BJ (cell line): ENCODE results near the gene CNGA1. TPM values are rescaled to one million over a fixed set of nuclear protein-coding genes. Genes with fewer than 3 reads are reported as not detected.
"Not testable (repeated sequence)": the region's sequence is repeated elsewhere in the genome, so short reads cannot be mapped to it uniquely, and the experiment has no call there.

Experiments used
- CTCF ChIA-PET: fragments of 350-600 bp; formaldehyde crosslinking; extraction: SDS; loops from one replicate; lab custom pipeline; 2021; ENCODE audit warnings: antibody characterized with exemption, inconsistent platforms; lab: Yijun Ruan, JAX
- POLR2A ChIA-PET: fragments of 300-600 bp; sonication (Branson Sonifier 250); formaldehyde crosslinking; extraction: SDS; loops from one replicate; lab custom pipeline; 2021; ENCODE audit warnings: antibody characterized with exemption; lab: Charles Lee
- DNase-seq: peaks from one replicate; pipeline ENCODE4 v3.0.0-alpha.2; 2011; ENCODE audit warnings: low read depth
- H3K27me3 ChIP-seq: 2 replicates; pipeline ENCODE4 v1.6.0; 2011; ENCODE audit warnings: low read length; ENCODE audit not compliant: control insufficient read depth, insufficient read depth
- H3K36me3 ChIP-seq: 2 replicates; pipeline ENCODE4 v1.5.1; 2011; ENCODE audit warnings: low read length; ENCODE audit not compliant: control insufficient read depth, insufficient read depth
- H3K4me3 ChIP-seq: 2 replicates; pipeline ENCODE4 v1.5.1; 2011; ENCODE audit warnings: low read depth, mild to moderate bottlenecking, control low read depth, low read length
- CTCF ChIP-seq: IDR thresholded peaks from 2 replicates; pipeline ENCODE4 v1.5.1; 2011; ENCODE audit warnings: low read depth, mild to moderate bottlenecking, control low read depth, inconsistent platforms, low read length, moderate library complexity; ENCODE audit not compliant: insufficient read depth
- polyA plus RNA-seq: library from polyadenylated mRNA; depleted of rRNA; stranded (reverse); fragments of >200 nt; gene quantifications from 2 replicates; pipeline ENCODE4 v1.2.3, GENCODE V29; 2011

The CNGA1 gene
- polyA plus RNA-seq, 1 experiment: not detected

GRCh38 chr4:47917163-47917562, 99.3 kb downstream of the CNGA1 start:
- CTCF ChIA-PET, POLR2A ChIA-PET, DNase-seq, H3K36me3 ChIP-seq, H3K4me3 ChIP-seq, H3K27me3 ChIP-seq: not testable (repeated sequence)

DNA sequence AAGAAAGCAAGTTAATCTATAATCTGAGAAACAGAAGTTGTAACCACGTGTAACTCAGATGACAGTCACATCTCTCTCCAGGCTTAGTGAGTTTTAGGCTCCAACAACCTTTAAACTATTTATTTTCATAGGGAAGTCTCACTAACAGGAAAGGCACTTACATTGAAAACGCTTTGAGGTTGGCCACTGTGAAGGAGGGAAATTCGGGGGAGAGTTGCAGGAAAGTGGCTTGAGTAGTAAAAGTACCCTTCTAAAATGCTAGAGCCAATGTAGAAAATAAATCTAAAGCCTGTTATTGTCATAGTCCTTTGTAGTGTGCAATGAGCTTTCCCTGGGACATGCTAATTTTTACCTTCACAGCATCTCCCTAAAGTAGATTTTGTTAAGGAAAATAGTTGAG, 101.1 kb downstream of the CNGA1 start:
- no peaks in the 10 kb centered on the region for H3K36me3 ChIP-seq
- TF ChIP-seq CTCF: no peak
- DNase-seq: no peak
- H3K27me3 ChIP-seq: no peaks in the 10 kb centered on the region
- ChIA-PET CTCF (no interaction called here), POLR2A (no interaction called here)
- H3K4me3 ChIP-seq: no peak overlapping the region

DNA sequence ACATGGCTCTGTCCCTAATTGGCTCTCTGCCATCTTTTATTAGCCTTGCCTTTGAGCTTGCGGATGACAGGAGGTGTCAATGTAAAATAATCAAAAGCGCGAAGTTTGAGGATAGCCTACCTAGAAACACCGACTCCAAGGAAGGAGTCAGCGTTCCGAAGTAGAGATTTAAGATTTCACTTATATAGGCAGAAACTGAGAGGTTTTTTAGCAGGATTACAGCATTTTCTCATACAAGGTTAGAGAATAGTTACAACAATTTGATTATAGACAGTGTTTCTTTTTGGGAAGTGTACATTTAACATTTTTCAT, 101.6 kb downstream of the CNGA1 start:
- TF ChIP-seq CTCF: no peak
- POLR2A ChIA-PET: no interaction called here
- CTCF ChIA-PET: no interaction called here
- Histone ChIP-seq H3K36me3 (no peaks in the 10 kb centered on the region), H3K27me3 (no peaks in the 10 kb centered on the region), H3K4me3 (peak overlapping the region; percentile 98)
- no peak for DNase-seq

DNA sequence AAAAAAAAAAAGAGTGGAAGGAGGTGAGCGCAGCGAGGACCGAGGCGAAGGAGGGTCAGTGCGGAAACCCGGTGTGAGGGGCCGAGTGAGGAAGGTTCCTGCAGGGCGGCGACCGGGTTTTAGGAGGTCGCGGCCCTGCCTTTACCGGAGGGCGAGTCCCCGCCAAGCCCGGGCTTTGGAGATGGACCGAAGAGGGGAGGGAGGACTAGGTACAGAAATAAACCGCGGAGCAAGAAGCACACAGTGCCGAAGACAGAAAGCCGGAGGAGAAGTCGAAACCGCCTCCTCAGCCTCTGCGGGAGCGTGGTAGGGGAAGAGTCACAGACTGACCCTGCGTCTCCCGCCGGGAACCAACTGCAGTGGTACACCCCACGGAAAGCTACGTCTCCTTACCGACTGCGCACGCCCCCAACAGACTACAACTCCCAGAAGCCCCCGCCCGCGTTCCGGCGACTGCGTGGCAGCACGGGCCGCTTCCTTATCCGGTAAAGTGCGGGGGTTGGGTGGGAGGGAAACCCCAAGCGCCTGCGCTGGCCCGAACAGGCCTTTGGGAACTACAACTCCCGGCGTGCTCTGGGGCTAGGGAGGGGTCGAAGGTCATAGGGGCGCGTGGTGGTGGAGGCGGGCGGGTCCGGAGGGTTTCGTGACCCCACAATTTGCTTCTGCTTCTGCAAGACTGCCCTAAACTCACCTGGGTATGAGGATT, 102.1 kb downstream of the CNGA1 start, which contains the start of gene NFXL1:
TSS of gene NFXL1 (minus strand) at position 364 of the 706 bp plus-strand sequence. CDS start 380 bp downstream, outside the sequence.
- H3K36me3 ChIP-seq: no peaks in the 10 kb centered on the region
- H3K4me3 ChIP-seq: peak within 1 kb of the TSS; percentile 98
- CTCF ChIA-PET: no interaction called here
- no peaks in the 10 kb centered on the region for H3K27me3 ChIP-seq
- TF ChIP-seq CTCF: no peak
- DNase-seq: peak; percentile 81
- POLR2A ChIA-PET: no interaction called here

DNA sequence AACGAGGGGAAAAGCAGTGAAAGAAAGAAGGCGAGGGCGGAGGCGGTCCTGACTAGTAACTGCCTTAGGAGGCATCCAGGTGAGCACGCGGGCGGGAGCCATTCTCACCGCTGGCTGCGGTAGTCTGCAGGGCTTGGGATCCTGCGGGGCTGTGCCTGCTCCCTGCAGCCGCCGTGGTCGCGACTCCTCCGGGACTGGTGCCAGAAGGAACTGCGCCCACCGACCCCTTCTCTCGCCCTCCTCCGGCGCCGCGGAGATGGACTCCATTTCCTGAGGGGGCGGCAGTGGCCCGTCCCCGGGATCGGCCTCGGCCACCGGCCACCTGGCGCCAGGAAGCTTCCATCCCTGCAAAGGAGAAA, 102.6 kb downstream of the CNGA1 start:
- POLR2A ChIA-PET: no interaction called here
- CTCF ChIA-PET: no interaction called here
- Histone ChIP-seq H3K36me3 (no peaks in the 10 kb centered on the region), H3K4me3 (peak overlapping the region; percentile 98), H3K27me3 (no peaks in the 10 kb centered on the region)
- DNase-seq: no peak
- TF ChIP-seq CTCF: no peak

DNA sequence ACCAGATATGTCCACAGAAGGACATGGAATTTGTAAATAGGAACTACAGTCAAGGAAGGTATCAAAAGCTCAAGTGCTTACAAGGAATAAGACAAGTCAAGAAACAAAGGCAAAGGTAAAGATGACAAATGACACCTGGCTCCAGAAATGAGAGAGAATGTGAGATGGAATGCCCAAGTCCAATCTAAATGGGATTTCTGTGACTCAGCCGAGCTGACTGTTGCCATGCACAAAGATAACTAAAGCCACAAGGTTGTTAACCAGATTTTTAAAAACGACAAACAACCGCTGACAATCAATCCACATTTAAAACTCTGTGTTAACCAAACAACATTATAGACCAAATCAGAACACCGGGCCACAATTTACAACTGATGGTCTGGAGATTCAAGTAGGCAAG, 103.2 kb downstream of the CNGA1 start:
- no peaks in the 10 kb centered on the region for H3K27me3 ChIP-seq
- peak overlapping the region; percentile 98 for H3K4me3 ChIP-seq
- H3K36me3 ChIP-seq: no peaks in the 10 kb centered on the region
- TF ChIP-seq CTCF: no peak
- ChIA-PET CTCF (no interaction called here), POLR2A (no interaction called here)
- no peak for DNase-seq
